ENCODE data around the gene ASXL1. TPM values are rescaled to one million over a fixed set of nuclear protein-coding genes. Genes with fewer than 3 reads are reported as not detected.

The ASXL1 gene
- total and polyA plus RNA-seq, 8 donors = 32.9 to 57.7 (median 38.0) TPM

DNA sequence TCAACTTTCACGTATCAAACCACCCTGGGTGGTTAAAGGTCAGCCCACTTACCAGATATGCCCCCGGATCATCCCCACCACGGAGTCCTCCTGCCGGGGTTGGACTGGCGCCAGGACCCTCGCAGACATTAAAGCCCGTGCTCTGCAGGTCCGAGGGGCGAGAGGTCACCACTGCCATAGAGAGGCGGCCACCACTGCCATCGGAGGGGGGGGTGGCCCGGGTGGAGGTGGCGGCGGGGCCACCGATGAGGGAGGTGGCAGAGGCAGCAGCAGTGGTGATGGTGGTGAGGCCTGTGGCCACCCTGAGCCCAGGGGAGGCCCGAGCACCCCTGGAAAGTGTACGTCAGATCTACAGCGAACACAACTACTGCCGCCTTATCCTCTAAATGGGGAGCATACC lies 76.3 kb downstream of the ASXL1 start:
- WGBS, 2 donors = 83 to 87% methylated on average over 18 to 19 of the region's 19 CpGs
- FAIRE-seq (no peak), ATAC-seq (no peak), DNase-seq (peak in 2 of 6 donors; percentile 44 to 71)
- Histone ChIP-seq H3K27me3 (no peaks in the 10 kb centered on the region), H3K9me3 (no peaks in the 10 kb centered on the region), H3K27ac (no peak overlapping the region), H3K36me3 (peaks cover 7 to 68% (median 38%) of the 10 kb centered on the region in 3 donors), H3K4me1 (peaks cover 0 to 6% (median 4%) of the 10 kb centered on the region in 3 donors), H3K4me3 (no peak overlapping the region)
- intact Hi-C loops (cut with DNase I) = no loop called here
- no peak for TF ChIP-seq CTCF (IDR thresholded peaks at IDR 0.05)

GRCh38 chr20:32435449-32436107 lies 77.4 kb downstream of the ASXL1 start:
- H3K9me3 ChIP-seq = no peaks in the 10 kb centered on the region
- H3K4me3 ChIP-seq = no peak overlapping the region
- peaks cover 0 to 6% (median 4%) of the 10 kb centered on the region in 3 donors for H3K4me1 ChIP-seq
- peaks cover 3 to 65% (median 32%) of the 10 kb centered on the region in 3 donors for H3K36me3 ChIP-seq
- no peak for FAIRE-seq
- DNase-seq = no peak
- ATAC-seq = no peak
- H3K27me3 ChIP-seq = no peaks in the 10 kb centered on the region
- H3K27ac ChIP-seq = no peak overlapping the region
- no peak for TF ChIP-seq CTCF (IDR thresholded peaks at IDR 0.05)
- intact Hi-C loops (cut with DNase I) = no loop called here
- 88 to 90% methylated on average over 12 of the region's 12 CpGs for WGBS, 2 donors

DNA sequence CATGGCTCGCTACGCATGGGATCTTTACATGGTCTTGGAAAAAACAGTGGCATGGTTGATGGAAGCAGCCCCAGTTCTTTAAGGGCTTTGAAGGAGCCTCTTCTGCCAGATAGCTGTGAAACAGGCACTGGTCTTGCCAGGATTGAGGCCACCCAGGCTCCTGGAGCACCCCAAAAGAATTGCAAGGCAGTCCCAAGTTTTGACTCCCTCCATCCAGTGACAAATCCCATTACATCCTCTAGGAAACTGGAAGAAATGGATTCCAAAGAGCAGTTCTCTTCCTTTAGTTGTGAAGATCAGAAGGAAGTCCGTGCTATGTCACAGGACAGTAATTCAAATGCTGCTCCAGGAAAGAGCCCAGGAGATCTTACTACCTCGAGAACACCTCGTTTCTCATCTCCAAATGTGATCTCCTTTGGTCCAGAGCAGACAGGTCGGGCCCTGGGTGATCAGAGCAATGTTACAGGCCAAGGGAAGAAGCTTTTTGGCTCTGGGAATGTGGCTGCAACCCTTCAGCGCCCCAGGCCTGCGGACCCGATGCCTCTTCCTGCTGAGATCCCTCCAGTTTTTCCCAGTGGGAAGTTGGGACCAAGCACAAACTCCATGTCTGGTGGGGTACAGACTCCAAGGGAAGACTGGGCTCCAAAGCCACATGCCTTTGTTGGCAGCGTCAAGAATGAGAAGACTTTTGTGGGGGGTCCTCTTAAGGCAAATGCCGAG lies 78.2 kb downstream of the ASXL1 start:
- Histone ChIP-seq H3K36me3 (peaks cover 3 to 57% (median 32%) of the 10 kb centered on the region in 3 donors), H3K9me3 (no peaks in the 10 kb centered on the region), H3K27ac (no peak overlapping the region), H3K4me3 (no peak overlapping the region), H3K4me1 (peaks cover 0 to 6% (median 4%) of the 10 kb centered on the region in 3 donors), H3K27me3 (no peaks in the 10 kb centered on the region)
- DNase-seq (no peak), ATAC-seq (no peak), FAIRE-seq (no peak)
- TF ChIP-seq CTCF (IDR thresholded peaks at IDR 0.05) = no peak
- WGBS, 2 donors = 94 to 97% methylated on average over 11 of the region's 11 CpGs
- intact Hi-C loops (cut with DNase I) = no loop called here

DNA sequence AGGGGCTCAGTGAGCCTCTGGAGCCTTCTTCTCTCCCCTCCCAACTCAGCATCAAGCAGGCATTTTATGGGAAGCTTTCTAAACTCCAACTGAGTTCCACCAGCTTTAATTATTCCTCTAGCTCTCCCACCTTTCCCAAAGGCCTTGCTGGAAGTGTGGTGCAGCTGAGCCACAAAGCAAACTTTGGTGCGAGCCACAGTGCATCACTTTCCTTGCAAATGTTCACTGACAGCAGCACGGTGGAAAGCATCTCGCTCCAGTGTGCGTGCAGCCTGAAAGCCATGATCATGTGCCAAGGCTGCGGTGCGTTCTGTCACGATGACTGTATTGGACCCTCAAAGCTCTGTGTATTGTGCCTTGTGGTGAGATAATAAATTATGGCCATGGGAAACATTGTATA lies 78.8 kb downstream of the ASXL1 start:
- H3K9me3 ChIP-seq = no peaks in the 10 kb centered on the region
- H3K4me1 ChIP-seq = peaks cover 0 to 4% (median 4%) of the 10 kb centered on the region in 3 donors
- intact Hi-C loops (cut with DNase I) = no loop called here
- peaks cover 3 to 51% (median 32%) of the 10 kb centered on the region in 3 donors for H3K36me3 ChIP-seq
- 91 to 95% methylated on average over 7 of the region's 7 CpGs for WGBS, 2 donors
- no peak overlapping the region for H3K27ac ChIP-seq
- no peak for DNase-seq
- TF ChIP-seq CTCF (IDR thresholded peaks at IDR 0.05) = no peak
- no peak for ATAC-seq
- H3K4me3 ChIP-seq = no peak overlapping the region
- H3K27me3 ChIP-seq = no peaks in the 10 kb centered on the region
- FAIRE-seq = no peak

Measured in pancreas (tissue), 10 donors.